Measurements from ENCODE around the gene TTLL11.
A peak's percentile ranks its signal among the peaks of the same experiment; 100 is the strongest.
"Not testable (repeated sequence)": the region's sequence is repeated elsewhere in the genome, so short reads cannot be mapped to it uniquely, and the experiment has no call there.

The TTLL11 gene

DNA sequence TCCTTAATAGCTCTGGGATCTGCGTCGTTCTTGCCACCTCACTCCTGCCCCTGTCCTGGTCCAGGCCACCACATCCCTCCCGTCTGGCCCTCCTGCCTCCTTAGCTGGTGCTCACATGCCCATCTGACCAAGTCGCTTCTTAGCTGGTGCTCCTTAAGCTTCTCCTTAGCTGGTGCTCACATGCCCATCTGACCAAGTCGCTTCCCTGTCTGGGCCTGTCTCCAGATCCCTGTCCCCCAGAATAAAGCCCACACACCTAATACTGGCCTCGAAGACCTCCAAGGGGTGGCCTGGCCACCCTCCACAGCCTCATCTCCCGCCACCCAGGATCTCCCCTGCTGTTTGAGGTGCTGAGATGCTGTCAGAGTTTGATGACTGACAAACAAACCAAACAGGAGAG, 31.4 kb upstream of the TTLL11 start:
- DNase-seq: no peak

GRCh38 chr9:122124048-122124447, 30.9 kb upstream of the TTLL11 start:
- no peak for DNase-seq

DNA sequence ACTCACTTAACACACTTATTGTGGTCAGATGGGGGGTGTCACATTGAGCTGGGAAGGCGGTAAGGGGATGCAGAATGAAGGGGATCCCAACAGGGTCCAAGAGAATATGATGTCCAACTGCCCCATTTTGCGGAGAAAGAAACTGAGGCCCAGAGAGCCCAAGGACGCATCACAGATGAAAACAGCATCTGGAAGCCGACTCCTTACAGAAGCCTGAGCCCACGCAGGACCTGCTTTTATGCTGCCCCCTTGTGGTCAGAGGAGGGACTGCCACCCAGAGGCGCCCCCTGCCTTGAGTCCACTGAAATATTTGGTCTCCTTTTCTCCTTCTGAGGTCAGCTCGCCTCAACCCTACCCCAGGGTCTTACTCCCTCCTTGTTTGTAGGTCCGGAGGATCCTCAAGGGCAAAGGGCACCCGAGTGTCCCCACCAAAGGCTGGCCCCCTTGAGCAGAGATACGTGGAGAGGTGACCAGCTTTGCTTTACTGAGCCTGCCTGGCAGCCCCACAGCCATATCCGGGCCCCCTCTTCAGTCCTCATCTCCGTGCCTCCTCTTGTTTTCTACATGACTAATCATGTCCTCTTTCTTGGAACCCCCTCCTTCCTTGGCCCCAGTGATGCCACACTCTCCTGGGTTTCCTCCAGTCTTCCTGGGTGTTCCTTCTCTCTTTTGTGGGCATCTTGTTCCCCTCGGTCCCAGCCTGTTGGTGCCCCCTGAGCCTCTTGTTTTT, 30.0 kb upstream of the TTLL11 start:
- peak; percentile 77 for DNase-seq

DNA sequence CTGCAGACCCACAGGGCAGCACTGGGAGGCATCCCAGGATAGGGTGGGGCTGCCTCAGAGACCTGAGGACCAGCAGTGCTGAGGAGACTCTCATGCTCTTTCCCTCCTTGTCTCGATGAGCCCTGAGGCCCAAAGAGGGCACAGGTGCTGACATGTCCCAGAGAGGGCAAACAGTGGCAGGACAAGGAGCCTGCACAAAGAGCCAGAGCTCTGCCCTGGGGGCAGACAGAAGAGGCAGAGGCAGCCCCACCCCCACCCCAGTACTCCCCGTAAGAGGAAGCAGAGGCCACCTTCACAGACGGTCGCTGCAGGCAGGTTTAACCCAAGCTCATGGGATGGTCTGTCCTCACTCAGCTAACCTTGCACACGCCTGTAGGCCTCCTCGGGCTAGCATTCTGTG, 29.4 kb upstream of the TTLL11 start:
- no peak for DNase-seq

GRCh38 chr9:122121931-122122330, 28.8 kb upstream of the TTLL11 start:
- no peak for DNase-seq

DNA sequence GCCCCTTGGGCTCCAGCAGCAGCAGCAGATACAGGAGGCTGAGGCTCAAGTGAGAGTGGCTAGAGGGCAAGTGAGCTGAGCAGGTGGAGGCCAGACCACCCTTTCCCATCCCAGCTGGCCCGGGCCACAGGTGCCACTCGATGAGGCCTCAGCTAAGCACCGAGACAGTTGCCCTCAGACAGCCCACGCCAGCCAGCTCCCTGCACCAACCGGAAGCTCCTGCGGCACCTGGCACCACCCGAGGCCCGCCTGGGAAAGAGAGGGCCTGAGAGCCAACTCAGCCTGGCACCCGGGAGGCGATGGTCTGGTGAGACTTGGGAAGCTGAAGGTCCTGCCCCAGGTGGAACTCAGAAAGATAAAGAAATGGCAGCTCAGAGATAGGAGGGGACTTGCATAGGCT, 28.3 kb upstream of the TTLL11 start:
- DNase-seq: no peak

DNA sequence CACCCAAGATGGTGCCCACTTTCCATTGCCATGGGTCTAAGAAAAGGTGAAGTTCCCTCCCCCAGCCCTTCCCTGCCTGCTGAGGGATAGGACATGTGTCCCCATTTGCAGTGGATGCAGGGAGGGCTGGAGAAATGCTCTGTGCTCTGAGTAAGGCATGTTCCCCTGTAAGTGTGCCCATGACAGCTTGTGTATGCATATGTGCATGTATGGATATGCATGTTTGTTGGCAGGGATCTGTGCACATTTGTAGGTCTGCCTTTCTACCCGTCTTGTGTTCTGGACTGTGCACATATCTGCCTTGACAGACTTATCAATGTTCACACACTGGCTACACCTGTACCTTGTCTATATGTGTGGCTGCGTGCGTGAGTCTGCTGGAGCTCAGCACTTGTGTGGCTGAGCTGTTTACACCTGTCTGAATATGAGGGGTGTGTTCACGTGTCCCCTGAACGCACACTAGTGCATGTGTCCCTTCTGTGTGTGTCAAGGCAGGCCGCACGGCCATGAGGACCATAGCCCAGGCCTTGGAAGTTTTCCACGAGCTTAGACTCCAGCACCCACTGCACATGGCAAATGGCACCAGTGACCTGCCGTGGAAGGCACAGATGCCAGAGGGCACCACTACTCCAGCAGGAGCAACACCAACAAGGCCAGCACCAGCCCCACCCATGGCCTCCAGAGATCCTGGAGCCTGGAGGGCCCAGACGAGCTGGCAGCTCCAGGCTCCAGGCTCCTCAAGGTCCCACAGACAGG, 27.4 kb upstream of the TTLL11 start:
- DNase-seq: no peak

GRCh38 chr9:122119721-122120120, 26.6 kb upstream of the TTLL11 start:
- DNase-seq: no peak

DNA sequence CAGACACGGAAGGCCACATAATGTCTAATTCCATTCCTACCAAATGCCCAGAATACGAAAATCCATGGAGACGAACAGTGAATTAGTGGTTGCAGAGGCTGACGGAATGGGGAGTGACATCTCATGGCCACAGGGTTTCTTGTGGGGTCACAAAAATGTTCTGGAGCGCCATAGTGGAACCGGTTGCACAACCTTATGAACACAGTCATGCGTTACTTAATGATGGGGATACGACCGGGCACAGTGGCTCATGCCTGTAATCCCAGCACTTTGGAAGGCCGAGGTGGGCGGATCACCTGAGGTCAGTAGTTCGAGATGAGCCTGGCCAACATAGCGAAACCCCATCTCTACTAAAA, 26.0 kb upstream of the TTLL11 start:
- no peak for DNase-seq

- no peak for DNase-seq
These were observed 25.4 kb upstream of the TTLL11 start for GRCh38 chr9:122118343-122119165.

- DNase-seq: not testable (repeated sequence)
These were observed 24.1 kb upstream of the TTLL11 start for GRCh38 chr9:122117241-122117640.

DNA sequence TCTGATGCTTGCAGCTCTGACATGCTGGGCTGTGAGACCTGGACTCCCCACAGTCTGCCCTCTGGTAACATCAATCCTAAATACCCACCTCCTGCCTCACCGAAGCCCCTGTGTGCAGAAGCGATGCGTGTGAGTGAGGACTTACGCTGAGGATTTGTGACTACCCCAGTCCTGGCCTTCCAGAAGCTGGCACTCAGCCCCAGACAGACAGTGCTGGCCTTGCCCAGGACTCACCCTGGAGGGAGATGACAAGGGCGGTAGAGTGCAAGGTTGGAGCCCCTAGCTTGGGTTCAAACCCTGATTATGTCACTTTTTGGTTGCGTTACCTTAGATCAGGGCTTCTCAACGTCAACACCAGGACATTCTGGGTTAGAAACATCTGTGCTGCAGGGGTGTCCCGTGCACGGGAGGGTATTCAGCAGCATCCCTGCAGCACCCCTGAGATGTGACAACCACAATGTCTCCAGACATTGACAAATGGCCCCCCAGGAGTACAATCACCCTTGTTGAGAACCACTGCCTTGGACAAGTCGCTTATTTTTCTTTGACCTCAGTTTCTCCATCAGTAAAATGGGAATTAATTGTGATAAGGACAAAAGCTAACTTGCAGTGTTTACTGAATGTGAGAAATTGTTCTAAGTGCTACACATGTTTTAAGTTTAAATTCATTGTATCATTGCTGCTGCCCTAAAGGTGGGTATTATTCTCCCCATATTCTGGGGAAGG, 23.5 kb upstream of the TTLL11 start:
- DNase-seq: no peak

DNA sequence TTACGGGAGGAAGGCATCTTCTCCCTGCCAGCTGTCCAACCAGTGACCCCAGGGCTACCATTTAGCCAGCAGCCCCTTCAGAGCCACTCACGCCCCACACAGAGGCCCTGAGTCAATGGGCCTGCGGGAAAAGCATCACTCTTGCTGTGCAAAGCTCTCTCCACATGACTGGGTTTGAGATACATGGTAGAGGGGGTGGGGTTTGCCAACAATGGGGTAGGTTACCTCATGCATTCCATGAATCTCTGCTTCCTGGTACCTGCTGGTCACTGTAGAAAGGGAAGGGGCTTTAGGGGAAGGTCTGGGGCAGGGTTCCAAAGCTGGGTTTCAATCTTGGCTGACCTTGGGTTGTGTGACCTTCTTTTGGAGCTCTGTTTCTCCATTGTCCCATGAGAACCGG, 22.9 kb upstream of the TTLL11 start:
- no peak for DNase-seq

DNA sequence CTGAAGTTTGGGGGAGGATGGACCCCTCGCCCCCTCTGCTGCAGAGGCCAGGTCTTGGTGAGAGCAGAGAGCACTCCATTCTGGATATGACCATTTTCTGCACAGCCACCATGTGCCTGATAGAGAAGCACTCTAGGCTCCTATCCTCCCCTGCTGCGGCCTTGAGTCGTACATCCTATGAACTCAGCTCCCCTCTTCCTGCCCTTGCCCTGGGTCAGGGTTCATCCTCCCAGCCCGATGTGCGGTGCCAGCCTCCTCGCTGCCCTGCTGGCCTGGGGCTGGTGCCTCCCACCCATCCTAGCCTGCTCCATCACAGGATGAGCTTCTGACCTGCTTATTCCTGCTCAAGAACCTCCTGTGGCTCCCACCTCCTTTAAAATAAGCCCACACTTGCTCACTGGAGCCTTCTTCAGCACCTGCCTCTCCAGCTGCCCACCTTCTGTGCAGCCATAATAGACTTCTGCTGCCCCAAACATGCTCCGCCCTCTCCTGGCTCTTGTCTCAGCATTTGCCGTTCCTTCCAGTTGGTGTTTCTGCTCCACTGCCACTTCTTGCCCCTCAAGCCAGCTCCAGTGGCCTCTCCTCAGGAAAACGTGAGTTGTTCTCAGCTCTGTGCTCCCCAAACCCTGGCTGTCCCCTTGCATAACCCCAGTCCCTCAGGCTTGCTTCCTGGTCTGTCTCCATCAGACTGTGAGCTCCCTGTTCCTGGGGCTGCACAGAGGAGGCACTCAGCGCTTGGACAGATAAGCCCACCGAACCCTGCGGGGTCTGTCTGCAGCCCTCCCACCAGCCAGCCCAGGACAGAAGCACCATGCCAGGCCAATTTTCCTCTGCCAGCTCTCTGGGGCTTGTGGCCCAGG, 22.3 kb upstream of the TTLL11 start:
- no peak for DNase-seq

DNA sequence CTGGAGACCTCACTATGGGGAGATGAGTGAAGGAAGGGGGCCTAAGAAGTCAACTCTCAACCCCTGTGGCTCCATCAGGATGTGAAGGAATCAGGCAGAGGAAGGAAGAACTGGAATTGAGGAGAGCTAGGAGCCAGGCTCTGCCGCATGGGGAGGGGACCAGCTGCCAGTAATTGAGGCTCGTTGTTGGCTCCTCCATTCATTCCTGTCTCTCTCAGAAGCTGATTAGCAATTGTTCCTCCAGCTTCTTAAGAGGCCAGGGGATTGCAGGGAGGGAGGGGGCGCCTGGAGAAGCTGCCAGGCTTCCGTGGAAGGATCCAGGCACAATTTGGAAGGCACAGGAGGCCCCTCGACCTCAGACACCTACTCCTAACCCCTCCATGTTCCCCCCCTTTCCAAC, 20.5 kb upstream of the TTLL11 start:
- no peak for DNase-seq

DNA sequence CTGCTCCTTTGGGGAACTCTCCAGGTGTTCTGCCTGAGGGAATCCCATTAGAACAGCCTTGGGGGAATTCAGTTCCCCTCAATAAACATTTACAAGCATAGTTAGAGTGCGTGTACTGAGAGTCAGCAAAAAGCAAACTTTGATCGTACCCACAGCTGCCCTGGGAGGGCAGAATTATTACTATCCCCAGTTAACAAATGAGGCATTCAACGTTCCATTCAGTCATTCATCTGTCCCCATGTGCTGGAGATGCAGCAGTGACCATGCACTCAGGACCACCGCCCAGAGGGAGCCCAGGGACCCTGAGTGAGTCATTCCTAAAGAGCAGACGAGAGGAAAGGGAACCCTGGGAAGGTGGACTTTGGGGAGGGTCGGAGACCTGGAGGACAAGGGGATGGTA, 19.1 kb upstream of the TTLL11 start:
- no peak for DNase-seq

- DNase-seq: no peak
These were observed 18.4 kb upstream of the TTLL11 start for GRCh38 chr9:122111413-122112085.

- no peak for DNase-seq
These were observed 17.2 kb upstream of the TTLL11 start for GRCh38 chr9:122110100-122110833.

DNA sequence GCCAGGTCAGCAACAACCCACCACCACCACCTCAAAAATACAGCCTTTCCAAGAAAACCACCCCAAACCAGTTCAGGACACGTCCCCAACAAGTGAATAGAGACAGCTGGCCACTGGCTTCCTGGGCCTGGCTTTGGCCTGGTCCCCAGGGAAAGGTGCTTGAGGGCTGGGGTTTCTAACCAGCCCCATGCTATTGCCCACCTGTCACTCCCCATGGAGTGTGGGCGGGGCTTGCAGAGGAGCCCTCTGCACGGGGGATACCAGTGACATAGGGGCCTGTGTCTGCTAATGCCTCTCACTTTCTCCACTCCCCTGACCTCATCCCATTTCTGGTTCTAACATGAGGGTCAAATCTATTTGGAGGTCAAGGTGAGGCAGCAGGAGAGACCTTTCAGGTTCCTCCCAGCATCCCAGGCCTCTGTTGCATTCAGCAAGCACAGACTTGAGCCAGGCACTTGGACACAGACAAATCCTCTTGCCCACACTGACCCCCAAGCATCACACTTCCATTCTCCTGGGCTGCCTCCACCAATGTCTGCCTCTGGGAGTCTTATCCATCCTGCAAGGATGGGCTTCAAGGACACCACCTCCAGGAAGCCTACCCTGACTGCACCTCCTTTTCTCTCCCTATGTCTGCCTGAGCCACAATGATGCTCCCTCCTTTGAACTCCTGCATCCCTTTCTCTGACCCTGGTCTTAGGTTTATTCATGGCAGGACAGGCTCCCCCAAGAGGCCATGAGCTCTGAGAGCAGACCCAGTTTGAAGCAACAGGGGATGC, 16.1 kb upstream of the TTLL11 start:
- no peak for DNase-seq

DNA sequence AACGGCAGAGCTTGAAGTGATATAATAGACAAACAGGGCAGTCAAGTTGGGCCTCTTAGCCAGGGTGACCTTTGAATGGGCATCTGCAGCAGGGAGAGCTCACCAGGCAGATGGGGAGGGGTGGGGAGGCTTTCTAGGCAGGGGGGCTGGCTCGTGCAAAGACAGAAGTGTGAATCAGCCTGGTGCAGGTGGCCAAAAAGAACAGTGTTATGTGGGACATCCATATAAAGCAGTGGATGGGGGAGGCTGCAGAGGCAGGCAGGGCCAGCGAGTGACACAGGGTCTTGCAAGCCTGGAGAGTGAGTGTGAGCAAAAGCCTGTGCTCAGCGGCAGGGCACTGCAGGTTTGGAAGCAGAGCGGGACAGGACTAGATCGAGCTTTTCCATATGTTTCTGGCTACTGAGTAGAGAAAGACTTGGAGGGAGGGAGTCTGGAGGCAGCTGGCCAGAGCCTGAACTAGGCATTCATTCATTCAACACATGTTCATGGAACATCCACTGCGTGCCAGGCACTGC, 14.2 kb upstream of the TTLL11 start:
- DNase-seq: no peak

Measured in CD4-positive, alpha-beta T cell treated with Interleukin-17A for 4 hours (primary cell).